Measurements from ENCODE around the gene PCIF1.

DNA sequence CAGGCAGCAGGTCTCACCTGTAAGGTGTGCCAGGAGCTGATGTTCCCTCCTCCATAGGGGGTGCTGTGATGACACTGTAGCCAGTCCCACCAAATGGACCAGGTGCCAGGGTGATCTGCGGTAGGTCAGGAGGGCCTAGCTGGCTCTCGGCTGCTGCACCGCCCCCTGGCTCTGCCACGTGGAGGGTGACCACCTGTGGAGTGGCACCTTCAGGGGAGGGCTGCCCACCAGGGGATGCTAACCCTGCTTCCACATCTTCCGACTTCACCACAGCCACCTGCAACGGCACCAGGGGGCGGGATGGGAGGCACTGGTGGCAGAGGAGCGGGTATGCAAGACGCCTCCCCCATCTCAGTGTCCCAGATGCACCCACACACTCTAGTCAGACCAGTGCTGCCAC lies 19.2 kb downstream of the PCIF1 start:
- TF ChIP-seq RAD21 (IDR thresholded peaks at IDR 0.05) (no peak), CTCF (IDR thresholded peaks at IDR 0.05; ENCODE audit: low read depth, low read length, missing input control) (no peak), YY1 (IDR thresholded peaks at IDR 0.05) (no peak), FOXA1 (IDR thresholded peaks at IDR 0.05) (no peak), HNF4G (IDR thresholded peaks at IDR 0.05) (no peak), TAF1 (conservative IDR thresholded peaks at IDR 0.05) (no peak)
- TF ChIP-seq, protein P1, sequence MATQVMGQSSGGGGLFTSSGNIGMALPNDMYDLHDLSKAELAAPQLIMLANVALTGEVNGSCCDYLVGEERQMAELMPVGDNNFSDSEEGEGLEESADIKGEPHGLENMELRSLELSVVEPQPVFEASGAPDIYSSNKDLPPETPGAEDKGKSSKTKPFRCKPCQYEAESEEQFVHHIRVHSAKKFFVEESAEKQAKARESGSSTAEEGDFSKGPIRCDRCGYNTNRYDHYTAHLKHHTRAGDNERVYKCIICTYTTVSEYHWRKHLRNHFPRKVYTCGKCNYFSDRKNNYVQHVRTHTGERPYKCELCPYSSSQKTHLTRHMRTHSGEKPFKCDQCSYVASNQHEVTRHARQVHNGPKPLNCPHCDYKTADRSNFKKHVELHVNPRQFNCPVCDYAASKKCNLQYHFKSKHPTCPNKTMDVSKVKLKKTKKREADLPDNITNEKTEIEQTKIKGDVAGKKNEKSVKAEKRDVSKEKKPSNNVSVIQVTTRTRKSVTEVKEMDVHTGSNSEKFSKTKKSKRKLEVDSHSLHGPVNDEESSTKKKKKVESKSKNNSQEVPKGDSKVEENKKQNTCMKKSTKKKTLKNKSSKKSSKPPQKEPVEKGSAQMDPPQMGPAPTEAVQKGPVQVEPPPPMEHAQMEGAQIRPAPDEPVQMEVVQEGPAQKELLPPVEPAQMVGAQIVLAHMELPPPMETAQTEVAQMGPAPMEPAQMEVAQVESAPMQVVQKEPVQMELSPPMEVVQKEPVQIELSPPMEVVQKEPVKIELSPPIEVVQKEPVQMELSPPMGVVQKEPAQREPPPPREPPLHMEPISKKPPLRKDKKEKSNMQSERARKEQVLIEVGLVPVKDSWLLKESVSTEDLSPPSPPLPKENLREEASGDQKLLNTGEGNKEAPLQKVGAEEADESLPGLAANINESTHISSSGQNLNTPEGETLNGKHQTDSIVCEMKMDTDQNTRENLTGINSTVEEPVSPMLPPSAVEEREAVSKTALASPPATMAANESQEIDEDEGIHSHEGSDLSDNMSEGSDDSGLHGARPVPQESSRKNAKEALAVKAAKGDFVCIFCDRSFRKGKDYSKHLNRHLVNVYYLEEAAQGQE (IDR thresholded peaks at IDR 0.05) = no peak
